Adrenal gland (tissue), 12 donors: Measurements from ENCODE around the gene MYLK. TPM values are rescaled to one million over a fixed set of nuclear protein-coding genes. Genes with fewer than 3 reads are reported as not detected.
"Not testable (repeated sequence)": the region's sequence is repeated elsewhere in the genome, so short reads cannot be mapped to it uniquely, and the experiment has no call there.

Source experiments
- DNase-seq, 7 donors: peaks; one replicate each; pipeline ENCODE4 v3.0.0-alpha.2; 2019 to 2020
- H3K27ac ChIP-seq, 5 donors: fragments of 200-600 bp; sonication (generic) in 4 of 5; 1 replicate in 3 of 5; 2 replicates in 2 of 5; pipeline versions ENCODE4 v1.5.1 to v1.8.0; 2016 to 2020; ENCODE audit warnings: mild to moderate bottlenecking in 1 of 5
- H3K27me3 ChIP-seq: fragments of 200-600 bp; 2 replicates; pipeline ENCODE4 v1.8.0; 2021
- H3K36me3 ChIP-seq, 2 donors: fragments of 200-600 bp; replicated peaks in 1 of 2; 1 replicate in 1 of 2; 2 replicates in 1 of 2; pipeline versions ENCODE4 v1.5.1 to v1.8.0; 2018 to 2022
- H3K4me1 ChIP-seq, 2 donors: fragments of 200-600 bp; replicated peaks in 1 of 2; 1 replicate in 1 of 2; 2 replicates in 1 of 2; pipeline versions ENCODE4 v1.5.1 to v1.8.0; 2018 to 2021
- H3K4me3 ChIP-seq, 4 donors: fragments of 200-600 bp; sonication (generic) in 3 of 4; one replicate each; pipeline ENCODE4 v1.5.1; 2016 to 2018
- H3K9me3 ChIP-seq, 3 donors: fragments of 200-600 bp; sonication (generic) in 1 of 3; replicated peaks in 1 of 3; 1 replicate in 2 of 3; 2 replicates in 1 of 3; pipeline versions ENCODE4 v1.5.1 to v1.8.0; 2016 to 2021
- POLR2A ChIP-seq, 2 donors: fragments of 450-650 bp; IDR thresholded peaks; one replicate each; pipeline ENCODE4 v1.6.1; 2017; ENCODE audit warnings: antibody characterized with exemption in 2 of 2, mild to moderate bottlenecking in 2 of 2, moderate library complexity in 1 of 2
- WGBS, 4 donors: extraction: QIAGEN DNeasy Blood & Tissue Kit in 2 of 4; methylation state at CpG; one replicate each; pipeline versions ENCODE4 v1.1.5 to v1.1.7; 2013 to 2017; 5-methylcytosine and 5-hydroxymethylcytosine counted together
- intact Hi-C, 2 donors: fragments of 100-400 bp; cut with DNase I; formaldehyde crosslinking; loops; one replicate each; pipeline versions ENCODE4 v1.14.1 to v1.15.0; 2022 to 2023
- polyA plus RNA-seq, 3 donors: library from polyadenylated mRNA; stranded (reverse); fragments of 200-250 nt in 2 of 3; fragments of 350-450 nt in 1 of 3; fragmentation: Illumina TruSeq in 1 of 3; extraction: RNeasy Lipid Tissue Mini Kit (QIAGEN cat#74804) in 1 of 3; gene quantifications; one replicate each; pipeline ENCODE4 v1.2.3, GENCODE V29; 2013 to 2014
- total RNA-seq, 9 donors: library from RNA; depleted of rRNA in 4 of 9; stranded (reverse); fragments of >200 nt in 4 of 9; fragments of 120-200 nt in 1 of 9; fragmentation: NEBNext Ultra II Directional in 1 of 9; extraction: Animal tissue kit (Norgen Biotek cat#: 25700) in 1 of 9; gene quantifications; one replicate each; pipeline versions ENCODE4 v1.1.0 to v1.2.4, GENCODE V29; 2013 to 2023
- TF ChIP-seq, protein P1 (sequence below), 6 experiments: fragments of 450-650 bp in 4 of 6; fragments of 200-600 bp in 2 of 6; sonication (generic) in 1 of 6; IDR thresholded peaks; 1 replicate in 5 of 6; 2 replicates in 1 of 6; pipeline versions ENCODE4 v1.5.1 to v1.8.0; 2016 to 2021; ENCODE audit warnings: antibody characterized with exemption in 6 of 6, mild to moderate bottlenecking in 2 of 6, moderate library complexity in 1 of 6
- donor health status: healthy with polysubstance abuse.
- donor health status: Bipolar disorder and iron deficiency.
- donor health status: DM: yes; HTN: yes; CAD: no.
- donor health status: DM: no; HTN: no; CAD: no.
- donor health status: DM: no; HTN: no; CAD: no.
- donor health status: DM: yes; HTN: yes; CAD: no.

MYLK gene
- total and polyA plus RNA-seq, 12 donors, result 13.3 to 124 (median 53.8) TPM

DNA sequence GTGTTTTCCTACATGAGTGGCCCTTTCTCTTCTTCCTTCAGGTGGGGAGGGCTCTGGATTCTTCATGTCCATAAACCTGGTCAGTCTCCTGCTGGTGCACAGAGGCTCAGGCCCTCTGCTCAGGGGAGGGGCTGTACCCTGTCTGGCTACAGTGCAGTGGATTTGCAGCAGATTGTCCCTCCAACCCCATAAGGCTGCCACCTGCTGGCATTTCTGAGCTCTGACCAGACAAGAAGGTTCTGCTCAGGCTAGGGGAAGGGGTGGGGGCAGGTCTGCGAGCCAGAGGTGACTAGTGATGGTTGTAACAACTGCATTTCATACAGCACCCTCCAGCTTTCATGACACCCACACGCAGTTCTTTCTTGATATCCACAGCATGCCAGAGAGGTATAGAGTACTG, 182.1 kb downstream of the MYLK start:
- 13 to 17% methylated on average over 2 of the region's 2 CpGs; no CpG with 5 or more reads in 2 of the 4 donors for WGBS, 4 donors
- not testable (repeated sequence) for H3K36me3 ChIP-seq, H3K9me3 ChIP-seq, H3K27me3 ChIP-seq, H3K4me1 ChIP-seq, H3K27ac ChIP-seq
- intact Hi-C loops, result loop anchor here (5.0 kb wide), 1 partner anchor 50 kb away; no protein-coding TSS in a partner anchor
- peak overlapping the region in 1 of 4 donors; percentile 20 for H3K4me3 ChIP-seq
- TF ChIP-seq, protein P1, sequence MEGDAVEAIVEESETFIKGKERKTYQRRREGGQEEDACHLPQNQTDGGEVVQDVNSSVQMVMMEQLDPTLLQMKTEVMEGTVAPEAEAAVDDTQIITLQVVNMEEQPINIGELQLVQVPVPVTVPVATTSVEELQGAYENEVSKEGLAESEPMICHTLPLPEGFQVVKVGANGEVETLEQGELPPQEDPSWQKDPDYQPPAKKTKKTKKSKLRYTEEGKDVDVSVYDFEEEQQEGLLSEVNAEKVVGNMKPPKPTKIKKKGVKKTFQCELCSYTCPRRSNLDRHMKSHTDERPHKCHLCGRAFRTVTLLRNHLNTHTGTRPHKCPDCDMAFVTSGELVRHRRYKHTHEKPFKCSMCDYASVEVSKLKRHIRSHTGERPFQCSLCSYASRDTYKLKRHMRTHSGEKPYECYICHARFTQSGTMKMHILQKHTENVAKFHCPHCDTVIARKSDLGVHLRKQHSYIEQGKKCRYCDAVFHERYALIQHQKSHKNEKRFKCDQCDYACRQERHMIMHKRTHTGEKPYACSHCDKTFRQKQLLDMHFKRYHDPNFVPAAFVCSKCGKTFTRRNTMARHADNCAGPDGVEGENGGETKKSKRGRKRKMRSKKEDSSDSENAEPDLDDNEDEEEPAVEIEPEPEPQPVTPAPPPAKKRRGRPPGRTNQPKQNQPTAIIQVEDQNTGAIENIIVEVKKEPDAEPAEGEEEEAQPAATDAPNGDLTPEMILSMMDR (IDR thresholded peaks at IDR 0.05), result peak; percentile 32 to 73 (median 64)
- DNase-seq, result peak; percentile 65 to 84 (median 77)

DNA sequence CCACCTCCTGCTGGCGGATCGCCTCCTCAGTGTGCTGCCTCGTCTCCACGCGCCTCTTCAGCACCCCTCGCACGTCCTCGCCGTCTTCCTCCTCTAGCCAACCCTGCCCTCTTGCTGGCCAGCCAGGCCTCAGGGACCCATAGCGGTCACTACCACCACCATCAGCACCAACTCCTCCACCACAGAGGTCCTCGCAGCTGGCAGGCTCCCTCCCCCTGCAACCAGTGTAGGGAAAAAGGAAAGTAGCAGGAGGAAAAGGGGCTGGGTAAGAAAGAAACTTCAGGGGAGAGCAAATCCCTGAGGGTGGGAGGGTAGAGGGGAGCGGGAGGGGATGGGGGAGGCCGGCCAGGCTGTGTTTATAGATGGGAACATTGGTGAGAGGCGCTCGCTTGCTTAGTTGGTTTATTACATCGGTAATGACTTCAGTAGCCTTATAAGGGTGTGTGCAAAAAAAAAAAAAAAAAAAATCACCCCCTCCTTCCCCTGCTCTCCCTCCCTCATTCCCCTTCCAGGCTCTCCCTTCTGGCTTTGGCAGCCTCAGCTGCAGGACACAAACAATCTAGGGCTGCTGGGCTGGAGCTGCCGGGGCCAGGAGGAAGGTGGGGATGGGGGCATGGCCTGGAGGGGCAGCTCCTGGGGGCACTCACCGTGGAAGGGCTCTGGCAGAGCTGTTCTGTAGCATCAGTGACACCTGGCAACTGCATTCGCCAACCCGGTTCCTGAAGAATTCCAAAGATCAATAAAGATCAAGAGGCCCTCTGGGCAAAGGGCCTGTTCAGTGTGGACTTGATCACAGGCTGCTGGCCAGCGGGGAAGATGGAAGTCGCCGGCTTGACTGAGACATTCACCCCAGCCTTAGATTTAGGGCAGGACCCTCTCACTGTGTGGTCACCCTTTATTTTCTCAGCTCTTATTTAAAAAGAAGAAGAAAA, 183.1 kb downstream of the MYLK start:
- no peaks in the 10 kb centered on the region for H3K27me3 ChIP-seq
- peak in 1 of 7 donors; percentile 43 for DNase-seq
- 67 to 80% (median 75%) methylated on average over 23 of the region's 23 CpGs for WGBS, 4 donors
- no peak for TF ChIP-seq POLR2A (IDR thresholded peaks at IDR 0.05)
- peak overlapping the region in 1 of 4 donors; percentile 48 for H3K4me3 ChIP-seq
- H3K36me3 ChIP-seq, result no peaks in the 10 kb centered on the region
- no peaks in the 10 kb centered on the region for H3K9me3 ChIP-seq
- H3K27ac ChIP-seq, result peak overlapping the region in 3 of 5 donors; percentile 52 to 76 (median 62)
- intact Hi-C loops, result loop anchor here (5.0 kb wide), 1 partner anchor 49 kb away; no protein-coding TSS in a partner anchor
- H3K4me1 ChIP-seq, result peaks cover 0 to 4% of the 10 kb centered on the region in 2 donors

DNA sequence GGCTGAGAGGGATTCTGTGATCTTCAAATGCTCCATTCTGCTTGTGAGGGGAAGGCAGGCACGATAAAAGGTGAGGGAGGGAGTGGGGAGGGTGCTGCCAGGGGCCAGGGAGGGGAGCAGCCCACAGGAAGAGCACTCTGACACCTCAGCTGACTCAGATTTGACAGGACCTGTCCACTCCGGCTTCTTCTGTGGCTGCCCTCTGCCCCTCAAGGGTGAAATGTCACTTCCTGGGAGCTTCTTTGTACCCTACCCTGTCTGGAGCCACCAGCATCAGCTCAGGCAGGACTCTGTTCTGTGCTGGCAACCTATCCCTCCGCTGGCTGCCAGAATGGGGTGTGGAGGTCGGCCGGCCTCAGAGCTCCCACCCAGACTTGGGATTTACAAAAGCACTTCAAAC, 185.3 kb downstream of the MYLK start:
- TF ChIP-seq, protein P1 (IDR thresholded peaks at IDR 0.05), result no peak
- Histone ChIP-seq H3K4me1 (peaks cover 4 to 24% of the 10 kb centered on the region in 2 donors), H3K36me3 (no peaks in the 10 kb centered on the region), H3K4me3 (peak overlapping the region in 1 of 4 donors; percentile 48), H3K27ac (peak overlapping the region in 3 of 5 donors; percentile 52 to 86 (median 62)), H3K9me3 (no peaks in the 10 kb centered on the region), H3K27me3 (no peaks in the 10 kb centered on the region)
- 53 to 77% (median 61%) methylated on average over 2 to 5 of the region's 5 CpGs for WGBS, 4 donors
- no peak for DNase-seq
- intact Hi-C loops, result no loop called here

DNA sequence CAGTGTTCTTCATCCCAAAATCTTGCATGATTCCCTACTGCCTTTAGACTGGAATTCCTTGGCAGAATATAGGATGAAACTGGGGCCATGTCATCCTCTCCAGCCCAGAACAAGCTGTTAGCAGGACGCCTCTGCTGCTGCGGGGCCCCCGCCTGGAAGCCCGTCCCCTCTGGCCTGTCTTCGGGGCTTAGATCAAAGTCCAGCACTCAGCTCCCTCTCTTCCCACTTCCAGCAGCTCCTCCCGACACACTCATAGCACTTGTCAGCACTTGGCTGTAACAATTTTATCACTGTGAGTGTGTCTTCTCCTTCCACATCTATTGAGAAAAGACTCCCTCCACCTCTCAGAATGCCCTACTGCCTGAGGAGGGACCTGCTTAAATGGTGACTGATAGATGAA, 187.3 kb downstream of the MYLK start:
- Histone ChIP-seq H3K4me1 (peaks cover 4 to 25% of the 10 kb centered on the region in 2 donors), H3K27me3 (no peaks in the 10 kb centered on the region), H3K36me3 (no peaks in the 10 kb centered on the region), H3K4me3 (peak overlapping the region in 1 of 4 donors; percentile 15), H3K27ac (peak overlapping the region in 2 of 5 donors; percentile 73 to 83), H3K9me3 (no peaks in the 10 kb centered on the region)
- no peak for TF ChIP-seq POLR2A (IDR thresholded peaks at IDR 0.05)
- TF ChIP-seq, protein P1 (IDR thresholded peaks at IDR 0.05), result no peak
- WGBS, 4 donors, result 63 to 80% (median 67%) methylated on average over 1 to 6 of the region's 6 CpGs
- intact Hi-C loops, result no loop called here
- DNase-seq, result no peak
